Non-pigmented ciliary epithelial cell (primary cell): ENCODE results near the gene SLC38A7.

Experiments used
- DNase-seq: peaks from one replicate; pipeline ENCODE4 v3.0.0-alpha.2; 2010; ENCODE audit warnings: low read depth

Gene SLC38A7, protein sequence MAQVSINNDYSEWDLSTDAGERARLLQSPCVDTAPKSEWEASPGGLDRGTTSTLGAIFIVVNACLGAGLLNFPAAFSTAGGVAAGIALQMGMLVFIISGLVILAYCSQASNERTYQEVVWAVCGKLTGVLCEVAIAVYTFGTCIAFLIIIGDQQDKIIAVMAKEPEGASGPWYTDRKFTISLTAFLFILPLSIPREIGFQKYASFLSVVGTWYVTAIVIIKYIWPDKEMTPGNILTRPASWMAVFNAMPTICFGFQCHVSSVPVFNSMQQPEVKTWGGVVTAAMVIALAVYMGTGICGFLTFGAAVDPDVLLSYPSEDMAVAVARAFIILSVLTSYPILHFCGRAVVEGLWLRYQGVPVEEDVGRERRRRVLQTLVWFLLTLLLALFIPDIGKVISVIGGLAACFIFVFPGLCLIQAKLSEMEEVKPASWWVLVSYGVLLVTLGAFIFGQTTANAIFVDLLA

DNA sequence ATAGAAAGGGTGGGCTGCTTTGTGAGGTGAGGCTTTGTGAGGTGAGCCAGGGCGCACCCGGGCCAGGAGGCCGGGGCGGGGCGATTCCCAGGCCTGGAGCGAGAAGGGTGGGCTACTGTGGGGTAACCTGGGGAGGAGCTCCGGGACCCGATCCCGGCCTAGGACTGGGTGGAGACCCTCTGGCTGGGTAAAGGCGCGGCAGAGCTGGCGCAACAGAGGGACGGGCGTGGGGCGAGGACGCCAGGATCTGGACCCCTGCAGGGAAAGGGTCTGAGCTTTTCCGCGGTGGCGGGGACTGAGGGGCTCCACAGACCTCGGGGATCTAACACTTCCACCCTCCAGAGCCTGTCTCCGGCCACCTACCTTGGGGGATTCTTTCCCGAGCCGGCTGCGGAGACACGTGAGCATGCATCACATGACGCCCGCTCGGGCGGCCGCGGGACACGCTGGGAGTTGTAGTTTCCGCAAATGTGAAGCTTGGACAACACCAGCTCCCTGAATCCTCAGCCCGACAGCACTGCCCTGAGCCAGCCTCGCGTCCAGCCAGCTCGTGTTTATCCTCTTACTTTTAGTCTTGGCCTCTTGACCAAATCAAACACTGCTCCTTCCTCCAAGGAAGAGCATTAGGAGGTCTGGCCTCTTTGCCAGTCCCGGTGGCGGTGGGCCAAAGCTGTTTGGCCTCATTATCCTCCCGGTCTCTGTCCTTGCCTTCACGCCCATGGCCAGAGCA, at the start of gene SLC38A7:
Gene SLC38A7, minus strand, starts transcription at position 417 of the 730 bp plus-strand sequence. CDS start 4,644 bp downstream, outside the sequence.
- DNase-seq, result peak; percentile 37

DNA sequence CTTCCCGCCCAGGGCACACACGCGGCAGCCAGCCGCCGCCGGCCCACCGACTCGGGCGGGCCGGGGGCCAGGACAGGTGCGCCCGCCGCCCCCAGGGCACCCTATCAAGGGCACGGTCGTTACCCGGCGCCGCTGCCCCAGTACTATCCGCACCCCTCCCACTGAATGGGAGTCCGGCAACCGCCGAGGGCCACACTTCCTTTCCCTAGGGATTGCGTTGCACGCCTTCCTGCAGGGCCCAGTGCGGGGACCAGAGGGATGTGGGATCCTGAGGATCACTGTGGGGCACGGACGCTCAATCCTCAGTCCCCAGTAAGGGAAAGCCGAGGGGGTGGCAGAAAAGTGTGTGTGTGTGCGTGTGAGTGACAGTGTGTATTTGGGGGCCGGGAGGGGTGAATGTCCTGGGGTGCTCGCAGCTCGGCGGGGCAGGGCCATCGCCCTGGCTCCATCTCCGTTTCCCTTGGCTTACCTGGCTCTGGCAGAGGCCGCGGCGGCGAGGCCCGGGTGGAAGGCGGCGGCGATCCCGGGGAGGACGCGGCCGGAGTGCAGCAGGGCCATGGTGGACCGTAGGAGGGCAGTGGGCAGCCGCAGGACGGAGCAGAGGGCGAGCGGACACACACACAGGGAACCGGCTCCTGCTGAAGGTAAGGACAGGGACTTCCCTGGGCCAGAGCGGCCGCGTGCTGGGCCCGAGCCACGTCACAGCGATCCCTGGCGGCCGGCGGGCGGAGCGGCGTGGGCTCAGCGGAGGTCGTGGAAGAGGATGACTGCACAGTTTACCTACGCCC, 49.3 kb upstream of the SLC38A7 start, which contains the start of gene GOT2:
Gene GOT2, minus strand, starts transcription at position 646 of the 788 bp plus-strand sequence. Its CDS starts 88 bp downstream, at position 558.
- DNase-seq, result peak; percentile 23

DNA sequence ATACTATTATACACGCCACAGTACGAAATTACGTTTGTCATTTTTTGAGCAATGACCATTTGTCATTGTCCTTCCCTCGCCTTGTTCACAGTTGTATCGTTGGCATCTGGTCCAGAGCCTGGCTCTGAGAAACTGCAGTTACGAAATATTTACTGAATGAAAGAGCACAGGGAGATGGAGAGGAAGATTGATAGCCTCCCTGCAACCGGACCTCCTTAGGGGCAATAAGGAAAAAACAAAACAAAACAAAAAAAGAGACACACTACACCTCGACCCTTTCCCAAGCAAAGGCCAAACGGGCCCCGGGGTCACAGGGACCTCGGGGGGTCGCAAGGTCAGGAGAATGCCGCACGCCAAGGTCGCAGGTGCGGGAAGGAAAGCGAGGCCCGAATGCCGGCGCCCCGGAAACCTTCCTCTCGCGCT, 48.7 kb upstream of the SLC38A7 start:
- DNase-seq, result no peak

DNA sequence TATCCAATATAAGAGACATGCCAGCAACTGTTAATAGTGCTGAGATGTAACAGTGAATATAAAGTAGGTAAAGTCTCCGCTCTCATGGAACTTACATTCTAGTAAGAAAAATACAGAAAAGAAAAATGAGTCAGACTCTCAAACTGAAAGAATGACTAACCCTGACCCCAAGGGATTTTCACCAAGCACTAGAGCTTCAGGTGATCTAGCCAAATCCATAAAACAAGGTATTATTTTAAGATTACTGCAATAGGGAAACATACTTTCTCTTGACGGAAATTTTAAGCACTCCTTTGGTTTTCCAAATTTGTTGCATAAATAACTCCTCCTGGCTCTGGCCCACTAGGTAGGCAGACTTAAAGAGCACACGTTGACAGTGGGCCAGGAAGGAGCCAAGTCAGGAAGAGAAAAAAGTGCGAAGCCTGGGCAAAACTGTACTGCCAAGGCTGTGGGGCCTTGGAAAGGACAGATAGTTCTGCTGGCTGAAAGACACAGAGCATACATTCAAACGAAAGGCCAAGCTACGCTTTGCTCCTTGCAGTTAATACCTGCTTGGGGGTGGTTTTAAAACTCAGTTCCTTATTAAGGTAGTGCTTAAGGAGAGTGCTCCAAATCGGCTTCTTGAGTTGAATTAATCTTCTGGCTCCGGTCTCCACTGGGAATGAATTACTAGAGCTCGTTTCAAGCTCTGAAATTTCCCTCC, 48.1 kb upstream of the SLC38A7 start:
- no peak for DNase-seq

DNA sequence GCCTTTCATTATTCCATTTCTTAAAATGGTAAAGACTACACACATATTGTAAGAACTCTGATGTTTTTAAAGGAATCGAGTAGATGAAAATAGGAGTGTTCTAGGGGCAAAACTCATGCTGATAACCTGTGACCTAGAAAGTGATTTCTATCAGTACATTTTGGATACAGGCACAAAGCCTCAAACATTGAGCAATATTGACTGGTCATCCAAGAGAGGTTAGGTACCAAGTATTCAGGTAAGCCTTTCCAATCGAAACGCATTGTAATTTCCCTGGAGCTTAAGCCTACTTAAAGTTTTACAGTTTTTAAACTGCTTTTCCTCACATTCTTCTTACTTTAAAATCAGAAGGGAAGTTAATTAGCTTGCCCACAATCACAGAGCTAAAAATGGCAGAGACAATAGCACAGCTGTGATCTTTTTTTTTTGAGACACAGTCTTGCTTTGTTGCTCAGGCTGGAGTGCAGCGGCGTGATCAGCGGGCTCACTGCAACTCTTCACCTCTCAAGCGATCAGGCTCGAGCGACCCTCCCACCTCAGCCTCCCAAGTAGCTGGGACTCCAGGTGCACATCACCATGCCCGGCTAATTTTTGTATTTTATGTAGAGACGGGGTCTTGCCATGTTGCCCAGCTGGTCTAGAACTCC, 46.3 kb upstream of the SLC38A7 start:
- DNase-seq, result no peak

DNA sequence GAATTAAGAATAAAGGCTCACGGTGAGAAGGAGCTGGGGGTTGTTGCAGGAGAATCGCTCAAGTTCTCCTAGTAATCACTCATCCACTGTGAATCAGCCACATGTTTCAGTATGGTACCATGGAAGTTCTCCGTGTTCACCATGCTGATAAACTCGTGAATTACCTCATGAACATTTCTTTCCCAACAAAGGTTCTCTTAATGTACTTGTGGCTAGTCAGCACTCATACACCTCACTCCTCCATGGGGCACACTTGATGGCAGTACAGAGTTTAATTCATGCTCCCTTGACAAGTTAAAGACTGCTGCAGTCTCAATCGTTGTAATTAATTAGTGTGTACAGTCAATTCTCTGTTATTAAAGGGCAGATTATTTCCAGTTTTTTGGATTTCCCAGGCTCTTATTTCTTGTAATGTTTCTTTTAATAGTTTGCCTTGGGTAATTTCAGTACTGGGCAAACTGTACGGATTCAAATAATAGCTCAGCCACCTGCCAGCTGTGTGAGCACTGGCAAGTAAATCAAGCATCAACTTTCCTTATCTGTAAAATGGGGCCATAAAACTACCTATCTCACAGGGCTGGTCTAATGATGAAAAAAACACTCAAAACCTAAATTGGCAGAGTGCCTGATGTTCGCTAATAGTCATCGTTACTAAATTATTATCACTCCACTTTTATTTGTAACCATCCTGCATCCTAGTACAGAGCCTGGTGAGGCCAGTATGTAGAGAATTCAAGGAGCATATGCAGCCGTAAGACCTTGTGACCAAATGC, 43.4 kb upstream of the SLC38A7 start:
- DNase-seq, result no peak

DNA sequence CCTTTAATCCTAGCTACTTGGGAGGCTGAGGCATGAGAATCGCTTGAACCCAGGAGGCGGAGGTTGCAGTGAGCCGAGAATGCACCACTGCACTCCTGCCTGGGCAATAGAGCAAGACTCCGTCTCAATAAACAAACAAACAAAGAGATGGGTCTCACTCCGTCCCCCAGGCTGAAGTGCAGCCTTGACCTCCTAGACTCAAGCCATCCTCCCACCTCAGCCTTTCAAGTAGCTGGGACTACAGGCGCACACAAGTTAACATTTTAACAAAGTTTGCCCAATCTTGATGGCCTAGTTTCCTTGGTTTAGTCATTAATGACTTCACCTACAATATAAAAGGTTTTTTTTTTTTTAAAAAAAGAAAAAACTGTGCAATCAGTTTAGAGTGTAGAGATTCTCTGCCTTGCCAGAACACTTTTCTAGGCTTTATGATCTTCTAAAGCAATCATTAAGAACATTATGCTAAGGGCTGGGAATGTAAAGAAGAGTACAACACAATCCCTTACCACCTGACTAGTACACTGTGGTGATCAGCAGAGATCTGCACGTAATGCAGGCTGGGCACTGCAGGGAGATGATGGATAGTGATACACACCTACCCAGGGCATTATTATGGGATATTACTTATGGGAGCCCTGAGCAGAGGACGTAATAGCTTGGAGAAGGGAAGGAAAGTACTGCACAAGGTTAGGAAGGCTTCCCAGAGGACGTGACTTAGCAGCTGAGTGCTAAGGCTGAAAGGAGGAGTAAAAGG, 42.6 kb upstream of the SLC38A7 start:
- DNase-seq, result no peak

DNA sequence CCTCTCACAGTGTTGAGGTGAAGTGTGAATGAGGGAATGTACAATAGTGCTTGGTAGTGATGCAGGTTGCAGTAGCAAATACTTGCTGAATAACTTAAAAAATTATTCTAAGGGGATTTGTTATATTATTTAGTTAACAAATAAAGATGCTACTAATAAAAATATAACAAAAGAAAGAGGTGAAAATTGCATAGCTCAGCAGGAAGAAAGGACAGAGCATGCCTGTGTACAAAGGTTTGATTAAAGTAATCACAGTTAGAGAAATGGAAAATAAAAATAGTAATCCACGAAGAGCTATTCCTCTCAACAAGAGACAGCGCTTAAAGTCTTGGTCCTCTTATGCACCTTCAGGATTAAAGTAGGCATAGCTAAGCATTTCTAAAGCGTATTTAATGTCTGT, 38.5 kb upstream of the SLC38A7 start:
- no peak for DNase-seq

DNA sequence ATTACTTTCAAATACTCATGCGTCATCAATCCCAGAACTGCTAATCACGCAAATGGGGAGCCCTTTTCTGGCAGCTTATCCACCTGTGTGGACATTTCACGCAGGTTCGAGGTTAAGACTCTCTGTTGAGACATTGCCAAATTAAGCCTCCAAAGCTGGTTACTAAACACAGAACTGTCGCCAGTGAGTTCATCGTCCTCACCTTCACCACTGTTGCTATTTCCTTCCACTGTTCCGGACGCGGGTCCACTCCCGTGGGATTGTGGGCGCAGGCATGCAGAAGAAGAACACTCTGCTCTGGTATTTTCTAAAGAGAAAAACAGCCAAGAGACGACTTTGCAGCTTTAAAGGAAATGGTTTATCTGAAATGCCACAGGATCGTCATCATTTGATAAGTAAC, 33.4 kb upstream of the SLC38A7 start:
- DNase-seq, result no peak

DNA sequence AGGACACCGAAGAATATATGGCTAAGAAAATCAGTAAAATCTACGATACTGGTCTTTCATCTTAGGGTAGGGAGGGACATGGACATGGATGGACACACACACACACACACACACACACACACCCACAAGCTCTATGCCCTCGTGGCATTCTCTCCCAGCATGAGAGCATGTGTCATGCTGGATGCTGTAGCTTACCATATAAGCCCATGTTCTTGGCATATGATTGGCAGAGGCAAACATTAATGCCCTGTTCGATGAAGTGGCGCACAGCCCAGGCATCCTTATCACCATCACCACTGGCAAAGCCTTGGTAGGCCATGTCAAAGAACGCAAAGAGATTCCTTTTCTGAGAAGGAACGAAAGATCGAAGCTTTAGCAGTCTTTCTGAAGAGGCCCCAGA, 31.9 kb upstream of the SLC38A7 start:
- no peak for DNase-seq

DNA sequence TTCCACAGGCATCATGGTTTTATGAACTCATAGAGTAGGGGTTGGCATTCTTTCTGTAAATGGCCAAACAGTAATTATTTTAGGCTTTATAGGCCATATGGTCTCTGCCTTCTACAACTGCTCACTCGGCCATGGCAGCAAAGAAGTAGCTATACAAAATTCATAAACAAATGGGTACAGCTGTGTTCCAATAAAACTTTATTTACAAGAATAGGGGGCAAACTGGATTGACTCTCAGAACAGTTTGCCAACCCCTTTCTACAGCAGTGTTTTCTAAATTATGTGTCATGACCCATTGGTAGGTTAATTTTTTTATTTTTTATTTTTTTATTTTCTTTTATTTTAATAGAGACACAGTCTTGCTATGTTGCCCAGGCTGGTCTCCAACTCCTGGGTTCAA, 29.2 kb upstream of the SLC38A7 start:
- no peak for DNase-seq

DNA sequence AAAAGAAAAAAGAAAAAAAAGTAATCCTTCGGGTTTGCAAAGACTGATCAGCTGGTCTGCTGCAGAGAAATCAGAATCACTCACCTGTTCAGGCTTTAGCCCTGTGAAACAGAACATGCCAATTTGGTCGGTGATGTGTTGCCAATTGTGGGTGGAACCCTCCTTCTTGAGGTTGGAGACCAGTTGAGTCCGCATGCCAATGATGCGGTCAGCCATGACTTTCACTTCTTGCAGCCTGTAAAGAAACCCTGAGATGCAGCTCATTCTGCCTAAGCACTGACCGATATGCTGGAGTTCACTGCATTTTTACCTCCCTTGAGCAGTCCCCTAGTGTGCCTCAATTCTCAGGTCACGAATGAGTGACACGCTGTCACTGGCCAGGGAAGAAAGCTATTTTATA, 24.8 kb upstream of the SLC38A7 start:
- no peak for DNase-seq

DNA sequence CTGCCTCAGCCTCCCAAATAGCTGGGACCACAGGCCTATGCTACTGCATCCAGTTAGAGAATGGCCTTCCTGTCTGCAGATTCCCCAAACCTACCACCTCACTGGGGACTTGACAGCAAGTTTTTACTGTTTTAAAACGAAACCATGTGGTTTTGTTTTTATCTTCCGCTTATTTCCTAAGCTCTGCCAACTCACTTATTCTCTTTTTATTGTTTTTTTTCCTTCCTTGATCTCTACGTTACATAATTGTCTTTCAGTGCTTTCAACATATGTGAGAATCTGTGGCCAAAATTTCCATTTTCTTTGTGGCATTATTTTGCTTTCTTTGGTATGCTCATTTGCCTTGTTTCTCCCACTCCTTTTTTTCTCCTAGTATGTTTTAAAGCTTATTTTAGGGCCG, 14.6 kb upstream of the SLC38A7 start:
- no peak for DNase-seq

DNA sequence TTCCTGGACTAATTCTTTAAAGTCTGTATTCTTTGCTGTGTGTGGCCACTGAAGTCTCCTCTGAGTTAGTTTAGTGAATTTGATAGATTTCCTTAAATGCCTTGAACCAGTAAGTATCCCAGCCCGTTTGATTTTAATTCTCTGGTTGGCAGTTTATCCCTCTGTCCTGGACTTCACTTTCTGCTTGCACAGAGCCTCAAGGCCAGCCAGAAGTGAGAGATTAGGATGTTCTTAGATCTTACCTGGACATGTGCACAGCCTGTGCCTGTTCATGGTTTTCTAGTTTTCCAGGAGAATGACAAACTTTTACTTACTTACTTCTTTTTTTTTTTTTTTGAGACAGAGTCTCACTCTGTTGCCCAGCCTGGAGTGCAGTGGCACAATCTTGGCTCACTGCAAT, 10.8 kb upstream of the SLC38A7 start:
- no peak for DNase-seq

DNA sequence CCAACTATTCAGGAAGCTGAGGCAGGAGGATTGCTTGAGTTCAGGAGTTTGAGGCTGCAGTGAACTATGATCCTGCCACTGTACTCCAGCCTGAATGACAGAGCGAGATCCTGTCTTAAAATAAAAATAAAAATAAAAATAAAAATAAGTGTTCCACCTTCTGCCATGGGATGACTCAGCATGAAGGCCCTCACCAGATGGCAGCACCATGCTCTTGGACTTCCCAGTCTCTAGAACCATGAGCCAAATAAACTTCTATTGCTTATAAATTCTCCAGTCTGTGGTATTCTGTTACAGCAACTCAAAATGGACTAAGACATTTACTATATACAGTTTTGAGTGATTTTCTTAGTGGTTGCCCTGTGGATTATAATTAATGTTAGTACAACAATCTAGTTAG, 7.9 kb upstream of the SLC38A7 start:
- DNase-seq, result no peak

DNA sequence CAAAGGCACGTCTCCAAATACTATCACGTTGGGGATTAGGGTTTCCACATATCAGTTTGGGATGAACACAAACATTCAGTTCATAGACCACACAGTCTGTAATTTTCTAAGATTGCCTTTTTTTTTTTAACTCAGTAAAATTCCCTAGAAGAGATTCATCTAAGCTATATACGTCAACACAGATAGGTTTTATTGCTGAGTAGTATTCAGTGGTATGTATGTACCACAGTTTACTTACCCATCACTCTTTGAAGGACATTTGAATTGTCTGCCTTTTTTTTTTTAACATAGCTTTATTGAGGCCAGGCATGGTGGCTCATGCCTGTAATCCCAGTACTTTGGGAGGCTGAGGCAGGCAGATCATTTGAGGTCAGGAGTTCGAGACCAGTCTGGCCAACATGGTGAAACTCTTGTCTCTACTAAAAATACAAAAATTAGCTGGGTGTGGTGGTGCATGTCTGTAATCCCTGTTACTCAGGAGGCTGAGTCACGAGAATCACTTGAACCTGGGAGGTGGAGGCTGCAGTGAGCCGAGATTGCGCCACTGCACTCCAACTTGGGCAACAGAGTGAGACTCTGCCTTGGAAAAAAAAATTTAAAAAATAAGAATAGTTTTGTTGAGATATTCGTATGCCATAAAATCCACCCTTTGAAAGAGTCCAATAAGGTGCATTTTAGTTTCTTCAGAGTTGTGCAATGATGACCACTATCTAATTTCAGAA, 2.6 kb upstream of the SLC38A7 start:
- peak; percentile 10 for DNase-seq

DNA sequence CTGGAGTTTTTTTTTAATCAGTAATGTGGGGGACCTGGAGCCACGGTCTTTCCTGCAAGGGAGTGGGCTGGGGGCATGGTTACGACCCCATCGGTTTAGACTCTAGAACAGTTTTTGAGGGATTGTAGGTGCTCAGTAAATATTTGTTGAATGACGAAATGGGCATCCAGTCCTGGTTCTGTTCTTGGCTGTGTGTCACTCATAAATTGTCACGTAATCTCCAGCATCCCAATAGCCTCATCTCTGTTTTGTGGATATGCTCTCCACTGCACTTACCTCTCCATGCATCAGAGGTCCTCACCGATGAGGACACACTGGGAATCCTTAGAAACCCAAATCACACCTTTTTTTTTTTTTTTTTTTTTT, 497 bp upstream of the SLC38A7 start:
- no peak for DNase-seq

DNA sequence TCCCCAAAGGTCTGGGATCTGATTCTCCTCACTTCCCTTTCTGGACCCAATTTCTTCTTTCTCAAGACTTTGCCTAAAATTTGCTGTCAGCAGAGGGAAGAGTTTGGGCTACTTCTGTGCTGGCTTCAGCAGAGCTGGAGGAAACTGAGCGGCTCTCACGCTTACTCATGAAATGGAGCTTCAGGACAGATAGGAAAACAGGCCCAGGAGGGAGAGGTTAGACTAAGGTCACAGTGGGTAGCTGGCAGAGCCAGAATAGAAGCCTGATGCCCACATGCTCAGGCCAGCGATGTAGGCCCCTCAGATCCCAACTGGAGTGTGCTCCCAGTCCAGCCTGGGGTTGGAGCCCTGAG, 593 bp downstream of the SLC38A7 start:
- no peak for DNase-seq

DNA sequence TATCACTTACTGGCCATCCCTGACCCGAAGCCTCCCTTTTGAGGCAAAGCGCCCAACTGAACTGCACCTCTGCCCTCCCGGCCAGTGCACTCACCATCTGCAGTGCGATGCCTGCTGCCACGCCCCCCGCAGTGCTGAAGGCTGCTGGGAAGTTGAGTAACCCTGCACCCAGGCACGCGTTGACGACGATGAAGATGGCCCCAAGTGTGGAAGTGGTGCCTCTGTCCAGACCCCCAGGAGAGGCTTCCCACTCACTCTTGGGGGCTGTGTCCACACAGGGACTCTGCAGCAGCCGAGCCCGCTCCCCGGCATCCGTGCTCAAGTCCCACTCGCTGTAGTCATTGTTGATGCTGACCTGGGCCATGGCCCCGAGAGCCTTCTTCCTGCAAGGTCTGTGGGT, 4.8 kb downstream of the SLC38A7 start:
- DNase-seq, result no peak
